Measurements from ENCODE around the gene RGS3.

RGS3 gene

DNA sequence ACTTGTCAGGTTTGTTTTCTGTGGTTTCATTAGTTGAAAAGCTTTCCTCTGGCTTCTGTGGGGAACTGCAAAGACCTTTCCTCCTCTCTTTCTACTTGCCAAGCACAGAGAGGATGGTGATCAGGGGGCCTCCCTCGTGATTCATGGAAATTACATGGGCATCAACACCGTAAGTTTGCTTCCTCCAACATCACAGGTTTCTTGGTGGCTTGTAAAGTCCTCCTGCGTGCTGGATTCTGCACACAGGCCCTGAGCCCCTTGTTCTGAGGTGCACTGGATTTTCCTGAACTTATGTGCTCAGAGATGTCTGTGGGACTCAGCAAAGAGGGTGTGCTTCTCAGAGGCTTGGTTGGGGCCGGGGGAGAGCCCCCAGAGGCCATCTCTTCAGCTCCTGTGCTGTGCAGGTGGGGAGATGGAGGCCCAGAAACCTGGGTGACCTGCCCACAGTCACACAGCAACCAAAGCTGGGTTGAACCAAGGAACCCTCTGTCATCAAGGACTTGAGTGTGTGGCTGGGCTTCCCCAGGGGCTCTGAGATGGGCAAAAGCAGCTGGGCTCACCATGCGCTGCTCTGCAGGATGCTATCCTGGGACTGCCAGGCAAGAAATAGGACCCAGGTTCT, 36.5 kb downstream of the RGS3 start:
- DNase-seq (ENCODE audit: extremely low read depth, insufficient read length), result no peak
- TF ChIP-seq CTCF (IDR thresholded peaks at IDR 0.05; ENCODE audit: insufficient read depth, low read length, poor library complexity, severe bottlenecking), result no peak
- no peaks in the 10 kb centered on the region for H3K27me3 ChIP-seq (replicated peaks; ENCODE audit: control insufficient read depth, insufficient read depth, low read length)

GRCh38 chr9:113501129-113501686, 37.7 kb downstream of the RGS3 start:
- TF ChIP-seq CTCF (IDR thresholded peaks at IDR 0.05; ENCODE audit: insufficient read depth, low read length, poor library complexity, severe bottlenecking), result no peak
- no peaks in the 10 kb centered on the region for H3K27me3 ChIP-seq (replicated peaks; ENCODE audit: control insufficient read depth, insufficient read depth, low read length)
- H3K36me3 ChIP-seq (ENCODE audit: control insufficient read depth, insufficient read depth, low read length), result no peaks in the 10 kb centered on the region
- no peak overlapping the region for H3K4me3 ChIP-seq (replicated peaks; ENCODE audit: low read depth, low read length)
- DNase-seq (ENCODE audit: extremely low read depth, insufficient read length), result no peak

More for the DNA sequence above, 36.5 kb downstream of the RGS3 start:
- Histone ChIP-seq H3K36me3 (ENCODE audit: control insufficient read depth, insufficient read depth, low read length) (no peaks in the 10 kb centered on the region), H3K4me3 (replicated peaks; ENCODE audit: low read depth, low read length) (no peak overlapping the region)

- TF ChIP-seq CTCF (IDR thresholded peaks at IDR 0.05; ENCODE audit: insufficient read depth, low read length, poor library complexity, severe bottlenecking), result no peak
- H3K27me3 ChIP-seq (replicated peaks; ENCODE audit: control insufficient read depth, insufficient read depth, low read length), result no peaks in the 10 kb centered on the region
- no peak overlapping the region for H3K4me3 ChIP-seq (replicated peaks; ENCODE audit: low read depth, low read length)
- H3K36me3 ChIP-seq (ENCODE audit: control insufficient read depth, insufficient read depth, low read length), result no peaks in the 10 kb centered on the region
- no peak for DNase-seq (ENCODE audit: extremely low read depth, insufficient read length)
These were observed 38.3 kb downstream of the RGS3 start for GRCh38 chr9:113501852-113502251.

DNA sequence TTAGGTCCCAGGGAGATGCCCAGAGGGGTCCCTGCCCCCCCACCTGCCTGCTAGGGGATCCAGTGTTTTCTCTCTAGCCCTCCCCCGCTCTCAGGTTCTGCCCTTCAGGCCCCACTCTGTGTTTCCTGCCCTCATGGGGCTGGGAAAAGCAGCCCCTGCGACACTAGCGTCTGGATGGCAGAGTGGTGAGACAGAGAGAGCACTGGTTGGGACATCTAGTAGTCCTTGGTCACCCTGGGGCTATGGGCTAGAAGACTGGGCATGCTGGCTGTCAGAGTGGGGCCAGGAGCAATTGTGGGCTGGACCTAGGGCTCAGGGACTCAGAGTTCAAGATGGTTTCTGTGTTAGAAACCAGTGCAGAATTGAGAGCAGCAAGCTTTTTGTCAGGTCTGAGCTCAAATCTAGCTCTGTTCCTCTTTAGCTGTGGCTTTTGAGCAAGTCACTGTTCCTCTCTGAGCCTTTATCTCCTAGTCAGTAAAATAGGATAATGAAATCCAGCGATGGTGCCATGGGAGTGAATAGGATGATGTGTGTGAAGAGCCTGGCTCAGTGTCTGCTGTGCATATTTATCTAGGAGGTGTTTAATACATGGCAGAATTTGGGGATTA, 39.0 kb downstream of the RGS3 start:
- Histone ChIP-seq H3K27me3 (replicated peaks; ENCODE audit: control insufficient read depth, insufficient read depth, low read length) (no peaks in the 10 kb centered on the region), H3K36me3 (ENCODE audit: control insufficient read depth, insufficient read depth, low read length) (no peaks in the 10 kb centered on the region), H3K4me3 (replicated peaks; ENCODE audit: low read depth, low read length) (no peak overlapping the region)
- no peak for TF ChIP-seq CTCF (IDR thresholded peaks at IDR 0.05; ENCODE audit: insufficient read depth, low read length, poor library complexity, severe bottlenecking)
- DNase-seq (ENCODE audit: extremely low read depth, insufficient read length), result no peak

GRCh38 chr9:113503131-113503541, 39.6 kb downstream of the RGS3 start:
- no peaks in the 10 kb centered on the region for H3K27me3 ChIP-seq (replicated peaks; ENCODE audit: control insufficient read depth, insufficient read depth, low read length)

More at GRCh38 chr9:113503131-113503541, 39.6 kb downstream of the RGS3 start:
- TF ChIP-seq CTCF (IDR thresholded peaks at IDR 0.05; ENCODE audit: insufficient read depth, low read length, poor library complexity, severe bottlenecking), result no peak
- Histone ChIP-seq H3K36me3 (ENCODE audit: control insufficient read depth, insufficient read depth, low read length) (no peaks in the 10 kb centered on the region), H3K4me3 (replicated peaks; ENCODE audit: low read depth, low read length) (no peak overlapping the region)
- DNase-seq (ENCODE audit: extremely low read depth, insufficient read length), result no peak

All from GM06990 (cell line).